22Rv1 (cell line): ENCODE data around the gene LRRFIP1.

Experiments used
- CTCF ChIP-seq: fragments of 450-650 bp; IDR thresholded peaks from 2 replicates; pipeline ENCODE4 v1.5.1; 2017; ENCODE audit warnings: mild to moderate bottlenecking
- ZFX ChIP-seq: fragments of 450-650 bp; IDR thresholded peaks from 2 replicates; pipeline ENCODE4 v1.6.1; 2017; ENCODE audit warnings: antibody characterized with exemption, borderline replicate concordance

GRCh38 chr2:237624565-237624964, 2.8 kb upstream of the LRRFIP1 start:
- TF ChIP-seq CTCF (no peak), ZFX (no peak)
